ENCODE data around the gene RHEX.

RHEX gene

GRCh38 chr1:206039046-206039973 is 13.7 kb upstream of the RHEX start:
- TF ChIP-seq CTCF (IDR thresholded peaks at IDR 0.05; ENCODE audit: control insufficient read depth, extremely low read depth, insufficient read depth) = no peak
- no peak for DNase-seq (ENCODE audit: low read depth)
- H3K4me3 ChIP-seq (ENCODE audit: low read depth, low read length) = no peak overlapping the region

- DNase-seq (ENCODE audit: low read depth) = no peak
- H3K4me3 ChIP-seq (ENCODE audit: low read depth, low read length) = no peak overlapping the region
- TF ChIP-seq CTCF (IDR thresholded peaks at IDR 0.05; ENCODE audit: control insufficient read depth, extremely low read depth, insufficient read depth) = no peak
Observed at GRCh38 chr1:206040328-206040727, 12.6 kb upstream of the RHEX start.

- no peak overlapping the region for H3K4me3 ChIP-seq (ENCODE audit: low read depth, low read length)
- no peak for DNase-seq (ENCODE audit: low read depth)
- no peak for TF ChIP-seq CTCF (IDR thresholded peaks at IDR 0.05; ENCODE audit: control insufficient read depth, extremely low read depth, insufficient read depth)
Observed at GRCh38 chr1:206041640-206042039, 11.3 kb upstream of the RHEX start.

- no peak for DNase-seq (ENCODE audit: low read depth)
- H3K4me3 ChIP-seq (ENCODE audit: low read depth, low read length) = no peak overlapping the region
- TF ChIP-seq CTCF (IDR thresholded peaks at IDR 0.05; ENCODE audit: control insufficient read depth, extremely low read depth, insufficient read depth) = no peak
Observed at GRCh38 chr1:206047271-206047670, 5.7 kb upstream of the RHEX start.

GRCh38 chr1:206048582-206048981 is 4.4 kb upstream of the RHEX start:
- DNase-seq (ENCODE audit: low read depth) = no peak
- no peak for TF ChIP-seq CTCF (IDR thresholded peaks at IDR 0.05; ENCODE audit: control insufficient read depth, extremely low read depth, insufficient read depth)
- no peak overlapping the region for H3K4me3 ChIP-seq (ENCODE audit: low read depth, low read length)

GRCh38 chr1:206049293-206049692 is 3.7 kb upstream of the RHEX start:
- no peak for DNase-seq (ENCODE audit: low read depth)
- no peak overlapping the region for H3K4me3 ChIP-seq (ENCODE audit: low read depth, low read length)

More at GRCh38 chr1:206049293-206049692, 3.7 kb upstream of the RHEX start:
- TF ChIP-seq CTCF (IDR thresholded peaks at IDR 0.05; ENCODE audit: control insufficient read depth, extremely low read depth, insufficient read depth) = no peak
